Choroid plexus epithelial cell (primary cell): Measurements from ENCODE around the gene PRDM12.
"Not testable (repeated sequence)": the region's sequence is repeated elsewhere in the genome, so short reads cannot be mapped to it uniquely, and the experiment has no call there.

Experiments
- DNase-seq: peaks from one replicate; pipeline ENCODE4 v3.0.0-alpha.2; 2010; ENCODE audit warnings: low read depth
- H3K4me3 ChIP-seq: 2 replicates; pipeline ENCODE4 v1.5.1; 2011; ENCODE audit warnings: low read depth, mild to moderate bottlenecking, control low read depth, low read length, moderate library complexity
- CTCF ChIP-seq: conservative IDR thresholded peaks from 2 replicates; pipeline ENCODE4 v1.5.1; 2011; ENCODE audit warnings: low read depth, mild to moderate bottlenecking, control low read depth, inconsistent platforms, low read length, moderate library complexity

The PRDM12 gene

GRCh38 chr9:130681769-130682420 lies 17.5 kb downstream of the PRDM12 start:
- peak overlapping the region; percentile 48 for H3K4me3 ChIP-seq
- no peak for TF ChIP-seq CTCF
- DNase-seq: no peak

GRCh38 chr9:130682421-130683121 lies 18.2 kb downstream of the PRDM12 start:
- peak; percentile 91 for TF ChIP-seq CTCF
- peak overlapping the region; percentile 20 for H3K4me3 ChIP-seq
- peak; percentile 72 for DNase-seq

GRCh38 chr9:130685104-130685503 lies 20.7 kb downstream of the PRDM12 start:
- no peak for TF ChIP-seq CTCF
- DNase-seq: no peak
- H3K4me3 ChIP-seq: no peak overlapping the region

- not testable (repeated sequence) for H3K4me3 ChIP-seq, DNase-seq
These were observed 21.6 kb downstream of the PRDM12 start for GRCh38 chr9:130685945-130686344.

- no peak overlapping the region for H3K4me3 ChIP-seq
- no peak for DNase-seq
- no peak for TF ChIP-seq CTCF
These were observed 23.2 kb downstream of the PRDM12 start for GRCh38 chr9:130687615-130688014.

- no peak for TF ChIP-seq CTCF
- no peak for DNase-seq
- no peak overlapping the region for H3K4me3 ChIP-seq
These were observed 23.7 kb downstream of the PRDM12 start for GRCh38 chr9:130688072-130688471.

- TF ChIP-seq CTCF: no peak
- peak overlapping the region; percentile 23 for H3K4me3 ChIP-seq
- DNase-seq: no peak
These were observed 25.2 kb downstream of the PRDM12 start for GRCh38 chr9:130689572-130689936.
